EH (cell line): ENCODE data around the gene MPO.

ENCODE experiments used
- DNase-seq: peaks from one replicate; pipeline ENCODE4 v3.0.0-alpha.2; 2015; ENCODE audit warnings: low read depth

The MPO gene

GRCh38 chr17:58319173-58320162 lies 38.7 kb upstream of the MPO start:
- no peak for DNase-seq

- no peak for DNase-seq
Measured at GRCh38 chr17:58318627-58319172, 38.0 kb upstream of the MPO start.

GRCh38 chr17:58318065-58318481 lies 37.3 kb upstream of the MPO start:
- no peak for DNase-seq

GRCh38 chr17:58317421-58318064 lies 36.8 kb upstream of the MPO start:
- peak; percentile 80 for DNase-seq

- no peak for DNase-seq
Measured at GRCh38 chr17:58316260-58316960, 35.7 kb upstream of the MPO start.

- no peak for DNase-seq
Measured at GRCh38 chr17:58315750-58316149, 35.0 kb upstream of the MPO start.

GRCh38 chr17:58315281-58315711 lies 34.6 kb upstream of the MPO start:
- no peak for DNase-seq

- DNase-seq = no peak
Measured at GRCh38 chr17:58314706-58315015, 33.9 kb upstream of the MPO start.

GRCh38 chr17:58313815-58314705 lies 33.3 kb upstream of the MPO start:
- peak; percentile 19 for DNase-seq

GRCh38 chr17:58312829-58313228 lies 32.1 kb upstream of the MPO start:
- no peak for DNase-seq

GRCh38 chr17:58312021-58312630 lies 31.4 kb upstream of the MPO start:
- no peak for DNase-seq

- no peak for DNase-seq
Measured at GRCh38 chr17:58311429-58311894, 30.7 kb upstream of the MPO start.

GRCh38 chr17:58310511-58311428 lies 30.0 kb upstream of the MPO start:
- no peak for DNase-seq

GRCh38 chr17:58309918-58310259 lies 29.2 kb upstream of the MPO start:
- DNase-seq = no peak

GRCh38 chr17:58308985-58309917 lies 28.5 kb upstream of the MPO start:
- no peak for DNase-seq

- DNase-seq = peak; percentile 16
Measured at GRCh38 chr17:58308173-58308984, 27.6 kb upstream of the MPO start.

GRCh38 chr17:58307468-58308172 lies 26.9 kb upstream of the MPO start:
- no peak for DNase-seq
